H1 (cell line): ENCODE measurements around the gene CPEB3. TPM values are rescaled to one million over a fixed set of nuclear protein-coding genes. Genes with fewer than 3 reads are reported as not detected.

Experiments used
- POLR2A ChIP-seq, 2 experiments: IDR thresholded peaks; 1 replicate in 1 of 2; 2 replicates in 1 of 2; pipeline ENCODE4 v1.6.1; 2011; ENCODE audit warnings: low read depth in 2 of 2, low read length in 2 of 2, mild to moderate bottlenecking in 2 of 2; ENCODE audit errors: control extremely low read depth in 1 of 2
- RXRA ChIP-seq: IDR thresholded peaks from 2 replicates; pipeline ENCODE4 v1.6.1; 2011; ENCODE audit warnings: low read depth, mild to moderate bottlenecking, low read length, moderate library complexity; ENCODE audit not compliant: insufficient read depth
- SAP30 ChIP-seq: fragments of 300-600 bp; sonication (generic); IDR thresholded peaks from 2 replicates; pipeline ENCODE4 v1.7.1; 2012; ENCODE audit warnings: low read length, moderate library complexity, mild to moderate bottlenecking, inconsistent platforms; ENCODE audit not compliant: insufficient read depth, insufficient replicate concordance
- TAF1 ChIP-seq: IDR thresholded peaks from 2 replicates; pipeline ENCODE4 v1.6.1; 2011; ENCODE audit warnings: mild to moderate bottlenecking, low read depth, low read length
- polyA plus RNA-seq, 7 experiments: library from polyadenylated mRNA; depleted of rRNA in 3 of 7; stranded (reverse) in 5 of 7; unstranded in 2 of 7; fragments of >200 nt in 5 of 7; fragments of 200-250 nt in 2 of 7; gene quantifications; 1 replicate in 5 of 7; 2 replicates in 1 of 7; 4 replicates in 1 of 7; pipeline versions ENCODE4 v1.2.1 to v1.2.3, GENCODE V29; 2011 to 2013; ENCODE audit warnings: missing spikeins in 2 of 7, mixed read lengths in 2 of 7
- total RNA-seq: library from RNA; stranded (reverse); fragmentation: NEBNext Ultra II Directional; extraction: Animal tissue kit (Norgen Biotek cat#: 25700); gene quantifications from 2 replicates; pipeline ENCODE4 v1.2.1, GENCODE V29; 2021

CPEB3 gene
- total and polyA plus RNA-seq, 2 of the 8 experiments (the other 6 are each of a cell fraction or from before 2014, with no cell fraction given), result 0.39 to 1.7 TPM

GRCh38 chr10:92208736-92209135 is 82.1 kb downstream of the CPEB3 start (continued):
- TF ChIP-seq TAF1, result no peak
- TF ChIP-seq SAP30, result no peak
- no peak for TF ChIP-seq RXRA
- TF ChIP-seq POLR2A (IDR thresholded peaks at IDR 0.05; ENCODE audit: control extremely low read depth in 1 of 2, low read depth in 2 of 2, low read length in 2 of 2), result no peak
